HG03135 (cell line): ENCODE results near the gene ADAMTS18.
"Not testable (repeated sequence)": the region's sequence is repeated elsewhere in the genome, so short reads cannot be mapped to it uniquely, and the experiment has no call there.

ENCODE experiments used
- ATAC-seq: cut with Tn5 transposase; IDR thresholded peaks from one replicate; pipeline ENCODE4 v1.9.1; 2021; ENCODE audit warnings: mild to moderate bottlenecking, moderate library complexity; ENCODE audit not compliant: unreplicated experiment

The ADAMTS18 gene

DNA sequence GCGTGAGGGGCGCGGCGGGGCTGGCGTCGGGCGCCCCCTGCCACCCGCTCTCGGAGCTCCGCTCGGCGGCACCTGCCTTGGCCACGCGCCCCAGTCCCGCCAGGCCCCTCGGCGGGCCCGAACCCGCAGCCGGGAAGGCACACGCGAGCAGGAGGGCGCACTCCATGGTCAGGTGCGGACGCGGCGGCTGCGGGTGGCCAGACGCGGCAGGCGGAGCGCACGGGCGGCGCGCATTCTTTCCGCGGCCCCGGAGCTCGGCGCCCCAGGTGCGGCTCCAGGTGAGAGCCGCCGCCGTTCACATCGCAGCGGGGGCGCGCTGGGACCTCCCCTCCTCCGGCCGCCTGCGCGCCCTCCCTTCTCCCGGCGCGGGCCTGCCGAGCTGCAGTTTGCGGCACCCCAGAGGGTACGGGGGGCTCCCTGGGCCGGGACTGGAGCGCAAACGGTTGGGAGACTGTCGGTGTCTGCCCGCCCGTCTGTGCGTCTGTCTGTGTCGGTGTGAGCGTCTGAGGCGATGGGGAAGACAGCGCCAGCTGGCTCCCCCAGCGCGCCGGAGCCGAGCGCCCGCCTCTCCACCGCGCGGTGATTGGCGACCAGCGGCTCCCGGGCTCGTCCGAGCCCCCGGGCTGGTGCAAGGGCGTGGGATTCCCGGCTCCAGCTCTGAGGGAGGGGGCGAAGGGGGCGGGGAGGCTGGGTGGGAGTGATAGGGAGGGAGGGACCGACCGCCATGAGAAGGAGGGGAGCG, at the start of gene ADAMTS18:
TSS of gene ADAMTS18 (minus strand) at position 505 of the 742 bp plus-strand sequence. CDS start at position 166, 339 bp downstream.
- ATAC-seq: no peak

DNA sequence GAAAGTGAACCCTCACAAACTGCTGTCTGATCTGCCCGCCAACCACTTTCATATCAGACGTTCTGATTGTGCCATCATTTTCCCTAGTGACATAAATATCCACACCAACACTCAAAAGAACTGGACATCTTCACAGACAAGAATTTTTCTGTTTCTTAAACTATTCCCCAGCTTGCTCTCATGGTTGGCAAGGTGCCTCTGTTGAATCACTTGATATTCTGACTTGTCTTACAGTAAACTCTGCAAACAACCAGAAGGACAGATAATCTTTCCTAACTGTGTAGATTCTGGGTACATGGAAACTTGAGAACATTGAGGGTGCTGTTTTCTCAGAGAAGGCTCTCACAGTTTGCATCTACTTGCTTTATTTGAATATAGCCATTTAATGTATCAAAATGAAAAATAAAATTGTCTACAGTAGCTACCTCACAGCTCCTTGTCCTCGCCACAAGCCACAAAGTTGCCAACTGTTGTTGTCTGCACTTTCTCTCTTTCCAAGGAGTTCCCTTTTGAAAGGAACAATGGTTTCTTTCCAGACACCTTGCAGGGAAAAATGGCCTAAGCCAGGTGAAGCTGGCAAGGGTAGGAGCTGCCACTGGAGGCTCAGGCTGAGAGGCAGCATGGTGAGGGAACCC, 46.0 kb upstream of the ADAMTS18 start:
- ATAC-seq: no peak

- no peak for ATAC-seq
Measured at GRCh38 chr16:77472262-77472661, 37.4 kb upstream of the ADAMTS18 start.

- ATAC-seq: no peak
Measured at GRCh38 chr16:77470851-77471250, 36.0 kb upstream of the ADAMTS18 start.

DNA sequence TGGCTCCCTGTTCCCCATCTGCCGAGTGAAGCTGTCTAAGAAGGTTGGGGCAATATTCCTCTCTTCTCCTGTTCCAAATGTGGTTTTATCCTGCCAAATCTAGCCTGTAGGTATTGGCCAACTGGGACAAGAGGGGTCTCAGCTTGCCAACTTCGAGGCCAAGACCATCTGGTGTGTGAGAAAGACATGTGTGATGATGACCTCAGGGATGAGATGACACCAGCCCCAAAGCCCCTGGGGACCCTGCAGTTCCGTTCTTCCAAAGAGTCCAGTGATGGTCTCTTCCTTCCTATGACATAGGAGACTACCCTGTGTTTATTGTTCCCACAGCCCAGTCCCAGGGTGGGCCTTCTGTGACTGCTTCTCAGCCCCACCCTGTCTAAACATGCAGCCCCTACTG, 34.8 kb upstream of the ADAMTS18 start:
- ATAC-seq: no peak

- ATAC-seq: no peak
Measured at GRCh38 chr16:77468831-77469230, 34.0 kb upstream of the ADAMTS18 start.

- no peak for ATAC-seq
Measured at GRCh38 chr16:77467821-77468335, 33.0 kb upstream of the ADAMTS18 start.

DNA sequence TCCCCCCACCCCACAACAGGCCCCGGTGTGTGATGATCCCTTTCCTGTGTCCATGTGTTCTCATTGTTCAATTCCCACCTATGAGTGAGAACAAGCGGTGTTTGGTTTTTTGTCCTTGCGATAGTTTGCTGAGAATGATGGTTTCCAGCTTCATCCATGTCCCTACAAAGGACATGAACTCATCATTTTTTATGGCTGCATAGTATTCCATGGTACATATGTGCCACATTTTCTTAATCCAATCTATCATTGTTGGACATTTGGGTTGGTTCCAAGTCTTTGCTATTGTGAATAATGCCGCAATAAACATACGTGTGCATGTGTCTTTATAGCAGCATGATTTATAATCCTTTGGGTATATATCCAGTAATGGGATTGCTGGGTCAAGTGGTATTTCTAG, 28.8 kb upstream of the ADAMTS18 start:
- not testable (repeated sequence) for ATAC-seq

DNA sequence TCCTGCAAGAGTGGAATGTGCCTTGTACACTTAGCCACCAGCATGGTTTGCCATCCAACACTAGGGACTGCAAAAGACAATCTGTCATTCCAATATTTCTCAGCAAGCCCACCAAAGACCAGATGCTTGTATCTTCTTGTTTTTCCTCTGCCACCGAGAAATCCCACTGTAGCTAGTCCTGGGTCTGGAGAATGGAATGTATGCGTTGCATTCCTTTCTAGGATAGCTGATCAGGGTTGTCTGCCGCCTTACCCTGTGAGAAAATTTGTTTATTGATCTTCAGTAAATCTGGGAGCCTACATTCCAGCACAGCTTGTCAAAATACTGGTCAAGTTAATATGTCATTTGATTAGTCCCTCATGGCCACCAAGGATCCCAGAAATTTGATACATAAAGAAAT, 28.1 kb upstream of the ADAMTS18 start:
- ATAC-seq: no peak

DNA sequence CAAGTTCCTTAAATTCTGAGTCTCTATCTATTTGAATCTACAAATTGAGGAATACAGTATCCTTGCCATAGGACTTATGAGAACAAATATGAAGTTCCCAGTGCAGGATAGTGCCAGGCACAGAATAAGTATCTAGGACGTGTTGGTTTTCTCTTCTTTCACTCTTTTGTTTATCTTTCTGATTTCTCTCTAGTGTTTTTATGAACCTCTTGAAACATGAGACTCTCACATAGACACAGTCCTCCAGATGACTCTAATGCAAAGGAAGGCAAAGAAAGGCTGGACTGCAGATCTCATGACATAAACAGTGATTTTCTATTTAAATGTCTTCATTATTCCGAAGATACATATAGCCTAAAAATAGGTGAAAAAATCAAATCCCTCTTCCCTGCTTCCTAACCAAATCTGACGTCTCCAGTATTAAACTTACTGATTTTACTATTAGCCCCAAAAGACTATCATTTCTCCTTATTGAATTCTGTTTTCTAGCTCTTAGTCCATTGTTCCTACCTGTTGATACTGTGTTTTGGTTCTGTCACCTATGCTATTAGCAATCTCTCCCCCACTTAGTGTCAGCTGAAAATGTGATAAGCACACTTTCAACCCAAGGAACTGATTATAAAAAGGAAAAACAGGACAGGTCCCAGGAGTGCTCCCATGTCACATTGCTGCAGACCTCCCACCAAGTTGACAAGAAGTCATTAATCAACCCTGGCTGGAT, 24.9 kb upstream of the ADAMTS18 start:
- no peak for ATAC-seq

DNA sequence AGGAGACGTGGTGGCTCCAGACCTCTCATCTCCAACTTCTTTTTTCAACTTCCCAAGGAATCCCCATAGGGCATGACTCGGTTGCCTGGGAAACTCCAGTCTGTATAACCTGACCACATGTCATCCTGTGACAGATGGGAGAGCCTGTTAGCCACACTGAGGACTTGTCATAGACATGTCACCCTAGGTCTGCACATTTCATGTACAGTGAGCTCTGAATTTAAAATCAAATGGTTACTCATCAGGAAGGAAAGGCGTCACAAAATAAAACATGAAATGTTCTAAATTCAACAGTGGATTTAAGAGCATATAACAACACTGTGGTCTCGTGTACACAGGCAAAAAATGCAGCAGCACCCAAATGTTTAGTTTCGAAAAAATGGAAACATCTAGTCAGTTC, 22.2 kb upstream of the ADAMTS18 start:
- no peak for ATAC-seq

GRCh38 chr16:77452243-77452642, 17.4 kb upstream of the ADAMTS18 start:
- no peak for ATAC-seq

GRCh38 chr16:77450790-77451487, 16.1 kb upstream of the ADAMTS18 start:
- no peak for ATAC-seq

GRCh38 chr16:77449208-77449607, 14.4 kb upstream of the ADAMTS18 start:
- ATAC-seq: no peak

- ATAC-seq: no peak
Measured at GRCh38 chr16:77445324-77445723, 10.5 kb upstream of the ADAMTS18 start.

DNA sequence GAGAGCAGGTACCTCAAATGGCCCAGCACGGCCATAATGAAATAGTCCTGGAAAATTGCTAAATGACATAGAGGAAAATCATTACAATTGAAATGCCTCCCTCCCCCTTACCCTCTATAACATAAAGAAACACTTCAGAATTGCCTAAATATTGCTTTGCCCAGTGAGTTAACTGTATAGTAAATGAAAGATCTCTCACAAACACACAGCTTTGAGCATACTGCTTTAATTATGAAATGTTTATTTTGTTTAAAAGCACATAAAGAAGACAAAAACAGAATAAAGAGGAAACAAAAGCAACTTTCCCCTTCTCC, 9.3 kb upstream of the ADAMTS18 start:
- no peak for ATAC-seq

GRCh38 chr16:77443357-77444146, 8.7 kb upstream of the ADAMTS18 start:
- ATAC-seq: no peak

- no peak for ATAC-seq
Measured at GRCh38 chr16:77442078-77442477, 7.2 kb upstream of the ADAMTS18 start.

GRCh38 chr16:77439106-77439505, 4.3 kb upstream of the ADAMTS18 start:
- no peak for ATAC-seq

- ATAC-seq: no peak
Measured at GRCh38 chr16:77437859-77438258, 3.0 kb upstream of the ADAMTS18 start.
